Measurements from ENCODE around the gene KNDC1. TPM values are rescaled to one million over a fixed set of nuclear protein-coding genes. Genes with fewer than 3 reads are reported as not detected.

KNDC1 gene
- total and polyA plus RNA-seq, 8 donors, result 0.05 to 1.7 (median 0.58) TPM; not detected in 1

- no peak overlapping the region for H3K4me3 ChIP-seq
- no peaks in the 10 kb centered on the region for H3K36me3 ChIP-seq
- peaks cover 0 to 20% (median 0%) of the 10 kb centered on the region in 3 donors for H3K27me3 ChIP-seq
- WGBS, 5 donors, result 86 to 89% (median 87%) methylated on average over 25 to 33 of the region's 33 CpGs
- no peak overlapping the region for H3K27ac ChIP-seq
- H3K4me1 ChIP-seq, result no peaks in the 10 kb centered on the region
- no peak for DNase-seq
- intact Hi-C loops (cut with DNase I; ENCODE audit: low total_unique reads), result no loop called here
- TF ChIP-seq POLR2A (IDR thresholded peaks at IDR 0.05) (no peak), CTCF (IDR thresholded peaks at IDR 0.05) (no peak), POLR2AphosphoS5 (IDR thresholded peaks at IDR 0.05) (no peak), EP300 (IDR thresholded peaks at IDR 0.05) (no peak)
- no peaks in the 10 kb centered on the region for H3K9me3 ChIP-seq
Measured at GRCh38 chr10:133180192-133180964, 20.4 kb downstream of the KNDC1 start.

- no peak for TF ChIP-seq CTCF (IDR thresholded peaks at IDR 0.05)
- intact Hi-C loops (cut with DNase I; ENCODE audit: low total_unique reads), result no loop called here
- Histone ChIP-seq H3K9me3 (no peaks in the 10 kb centered on the region), H3K27me3 (peaks cover 0 to 22% (median 0%) of the 10 kb centered on the region in 3 donors), H3K27ac (no peak overlapping the region), H3K4me3 (no peak overlapping the region), H3K36me3 (no peaks in the 10 kb centered on the region), H3K4me1 (no peaks in the 10 kb centered on the region)
- no peak for DNase-seq
- WGBS, 5 donors, result 85 to 92% (median 88%) methylated on average over 19 to 23 of the region's 23 CpGs
Measured at GRCh38 chr10:133180965-133181639, 21.1 kb downstream of the KNDC1 start.

GRCh38 chr10:133182190-133182589 lies 22.2 kb downstream of the KNDC1 start:
- WGBS, 5 donors, result 56 to 79% (median 77%) methylated on average over 12 to 14 of the region's 14 CpGs
- no peaks in the 10 kb centered on the region for H3K36me3 ChIP-seq
- no peak for DNase-seq

More at GRCh38 chr10:133182190-133182589, 22.2 kb downstream of the KNDC1 start:
- TF ChIP-seq POLR2A (IDR thresholded peaks at IDR 0.05), result no peak
- no peak for TF ChIP-seq EP300 (IDR thresholded peaks at IDR 0.05)
- no peak for TF ChIP-seq POLR2AphosphoS5 (IDR thresholded peaks at IDR 0.05)
- TF ChIP-seq CTCF (IDR thresholded peaks at IDR 0.05), result no peak
- Histone ChIP-seq H3K27ac (no peak overlapping the region), H3K27me3 (peaks cover 0 to 33% (median 0%) of the 10 kb centered on the region in 3 donors), H3K9me3 (no peaks in the 10 kb centered on the region), H3K4me3 (no peak overlapping the region), H3K4me1 (no peaks in the 10 kb centered on the region)
- intact Hi-C loops (cut with DNase I; ENCODE audit: low total_unique reads), result no loop called here
